Measurements from ENCODE around the gene TSEN15. TPM values are rescaled to one million over a fixed set of nuclear protein-coding genes. Genes with fewer than 3 reads are reported as not detected.

The TSEN15 gene
- total and polyA plus RNA-seq, 2 of the 8 experiments (the other 6 are each of a cell fraction or from before 2014, with no cell fraction given): 23.4 to 31.4 TPM

DNA sequence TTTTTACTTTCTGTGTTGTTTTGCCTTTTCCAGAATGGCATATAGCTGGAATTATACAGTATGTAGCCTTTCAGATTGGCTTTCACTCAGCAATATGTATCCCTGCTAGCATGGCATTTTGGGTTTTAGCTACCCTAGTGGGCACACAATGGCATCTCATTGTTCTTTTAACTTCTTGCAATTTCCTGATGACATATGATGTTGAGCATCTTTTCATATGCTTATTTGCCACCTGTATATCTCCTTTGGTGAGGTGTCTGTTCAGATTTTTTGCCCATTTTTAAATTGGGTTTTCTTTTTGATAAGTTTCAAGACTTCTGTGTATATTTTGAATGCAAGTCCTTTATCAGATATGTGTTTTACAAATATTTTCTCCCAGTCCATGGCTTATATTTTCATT, 14.0 kb downstream of the TSEN15 start (continued):
- TF ChIP-seq, protein P1, sequence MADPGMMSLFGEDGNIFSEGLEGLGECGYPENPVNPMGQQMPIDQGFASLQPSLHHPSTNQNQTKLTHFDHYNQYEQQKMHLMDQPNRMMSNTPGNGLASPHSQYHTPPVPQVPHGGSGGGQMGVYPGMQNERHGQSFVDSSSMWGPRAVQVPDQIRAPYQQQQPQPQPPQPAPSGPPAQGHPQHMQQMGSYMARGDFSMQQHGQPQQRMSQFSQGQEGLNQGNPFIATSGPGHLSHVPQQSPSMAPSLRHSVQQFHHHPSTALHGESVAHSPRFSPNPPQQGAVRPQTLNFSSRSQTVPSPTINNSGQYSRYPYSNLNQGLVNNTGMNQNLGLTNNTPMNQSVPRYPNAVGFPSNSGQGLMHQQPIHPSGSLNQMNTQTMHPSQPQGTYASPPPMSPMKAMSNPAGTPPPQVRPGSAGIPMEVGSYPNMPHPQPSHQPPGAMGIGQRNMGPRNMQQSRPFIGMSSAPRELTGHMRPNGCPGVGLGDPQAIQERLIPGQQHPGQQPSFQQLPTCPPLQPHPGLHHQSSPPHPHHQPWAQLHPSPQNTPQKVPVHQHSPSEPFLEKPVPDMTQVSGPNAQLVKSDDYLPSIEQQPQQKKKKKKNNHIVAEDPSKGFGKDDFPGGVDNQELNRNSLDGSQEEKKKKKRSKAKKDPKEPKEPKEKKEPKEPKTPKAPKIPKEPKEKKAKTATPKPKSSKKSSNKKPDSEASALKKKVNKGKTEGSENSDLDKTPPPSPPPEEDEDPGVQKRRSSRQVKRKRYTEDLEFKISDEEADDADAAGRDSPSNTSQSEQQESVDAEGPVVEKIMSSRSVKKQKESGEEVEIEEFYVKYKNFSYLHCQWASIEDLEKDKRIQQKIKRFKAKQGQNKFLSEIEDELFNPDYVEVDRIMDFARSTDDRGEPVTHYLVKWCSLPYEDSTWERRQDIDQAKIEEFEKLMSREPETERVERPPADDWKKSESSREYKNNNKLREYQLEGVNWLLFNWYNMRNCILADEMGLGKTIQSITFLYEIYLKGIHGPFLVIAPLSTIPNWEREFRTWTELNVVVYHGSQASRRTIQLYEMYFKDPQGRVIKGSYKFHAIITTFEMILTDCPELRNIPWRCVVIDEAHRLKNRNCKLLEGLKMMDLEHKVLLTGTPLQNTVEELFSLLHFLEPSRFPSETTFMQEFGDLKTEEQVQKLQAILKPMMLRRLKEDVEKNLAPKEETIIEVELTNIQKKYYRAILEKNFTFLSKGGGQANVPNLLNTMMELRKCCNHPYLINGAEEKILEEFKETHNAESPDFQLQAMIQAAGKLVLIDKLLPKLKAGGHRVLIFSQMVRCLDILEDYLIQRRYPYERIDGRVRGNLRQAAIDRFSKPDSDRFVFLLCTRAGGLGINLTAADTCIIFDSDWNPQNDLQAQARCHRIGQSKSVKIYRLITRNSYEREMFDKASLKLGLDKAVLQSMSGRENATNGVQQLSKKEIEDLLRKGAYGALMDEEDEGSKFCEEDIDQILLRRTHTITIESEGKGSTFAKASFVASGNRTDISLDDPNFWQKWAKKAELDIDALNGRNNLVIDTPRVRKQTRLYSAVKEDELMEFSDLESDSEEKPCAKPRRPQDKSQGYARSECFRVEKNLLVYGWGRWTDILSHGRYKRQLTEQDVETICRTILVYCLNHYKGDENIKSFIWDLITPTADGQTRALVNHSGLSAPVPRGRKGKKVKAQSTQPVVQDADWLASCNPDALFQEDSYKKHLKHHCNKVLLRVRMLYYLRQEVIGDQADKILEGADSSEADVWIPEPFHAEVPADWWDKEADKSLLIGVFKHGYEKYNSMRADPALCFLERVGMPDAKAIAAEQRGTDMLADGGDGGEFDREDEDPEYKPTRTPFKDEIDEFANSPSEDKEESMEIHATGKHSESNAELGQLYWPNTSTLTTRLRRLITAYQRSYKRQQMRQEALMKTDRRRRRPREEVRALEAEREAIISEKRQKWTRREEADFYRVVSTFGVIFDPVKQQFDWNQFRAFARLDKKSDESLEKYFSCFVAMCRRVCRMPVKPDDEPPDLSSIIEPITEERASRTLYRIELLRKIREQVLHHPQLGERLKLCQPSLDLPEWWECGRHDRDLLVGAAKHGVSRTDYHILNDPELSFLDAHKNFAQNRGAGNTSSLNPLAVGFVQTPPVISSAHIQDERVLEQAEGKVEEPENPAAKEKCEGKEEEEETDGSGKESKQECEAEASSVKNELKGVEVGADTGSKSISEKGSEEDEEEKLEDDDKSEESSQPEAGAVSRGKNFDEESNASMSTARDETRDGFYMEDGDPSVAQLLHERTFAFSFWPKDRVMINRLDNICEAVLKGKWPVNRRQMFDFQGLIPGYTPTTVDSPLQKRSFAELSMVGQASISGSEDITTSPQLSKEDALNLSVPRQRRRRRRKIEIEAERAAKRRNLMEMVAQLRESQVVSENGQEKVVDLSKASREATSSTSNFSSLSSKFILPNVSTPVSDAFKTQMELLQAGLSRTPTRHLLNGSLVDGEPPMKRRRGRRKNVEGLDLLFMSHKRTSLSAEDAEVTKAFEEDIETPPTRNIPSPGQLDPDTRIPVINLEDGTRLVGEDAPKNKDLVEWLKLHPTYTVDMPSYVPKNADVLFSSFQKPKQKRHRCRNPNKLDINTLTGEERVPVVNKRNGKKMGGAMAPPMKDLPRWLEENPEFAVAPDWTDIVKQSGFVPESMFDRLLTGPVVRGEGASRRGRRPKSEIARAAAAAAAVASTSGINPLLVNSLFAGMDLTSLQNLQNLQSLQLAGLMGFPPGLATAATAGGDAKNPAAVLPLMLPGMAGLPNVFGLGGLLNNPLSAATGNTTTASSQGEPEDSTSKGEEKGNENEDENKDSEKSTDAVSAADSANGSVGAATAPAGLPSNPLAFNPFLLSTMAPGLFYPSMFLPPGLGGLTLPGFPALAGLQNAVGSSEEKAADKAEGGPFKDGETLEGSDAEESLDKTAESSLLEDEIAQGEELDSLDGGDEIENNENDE (IDR thresholded peaks at IDR 0.05; ENCODE audit: insufficient replicate concordance, low read length): no peak
- no peak for TF ChIP-seq TEAD4 (IDR thresholded peaks at IDR 0.05; ENCODE audit: low read depth, low read length)
- TF ChIP-seq MAFK (IDR thresholded peaks at IDR 0.05; ENCODE audit: low read depth, low read length): no peak

Measured in H1 (cell line).